Measurements from ENCODE around the gene C21orf91. TPM values are rescaled to one million over a fixed set of nuclear protein-coding genes. Genes with fewer than 3 reads are reported as not detected.

C21orf91 gene
- total RNA-seq, 1 donor from 2014 or later: 15.1 TPM

DNA sequence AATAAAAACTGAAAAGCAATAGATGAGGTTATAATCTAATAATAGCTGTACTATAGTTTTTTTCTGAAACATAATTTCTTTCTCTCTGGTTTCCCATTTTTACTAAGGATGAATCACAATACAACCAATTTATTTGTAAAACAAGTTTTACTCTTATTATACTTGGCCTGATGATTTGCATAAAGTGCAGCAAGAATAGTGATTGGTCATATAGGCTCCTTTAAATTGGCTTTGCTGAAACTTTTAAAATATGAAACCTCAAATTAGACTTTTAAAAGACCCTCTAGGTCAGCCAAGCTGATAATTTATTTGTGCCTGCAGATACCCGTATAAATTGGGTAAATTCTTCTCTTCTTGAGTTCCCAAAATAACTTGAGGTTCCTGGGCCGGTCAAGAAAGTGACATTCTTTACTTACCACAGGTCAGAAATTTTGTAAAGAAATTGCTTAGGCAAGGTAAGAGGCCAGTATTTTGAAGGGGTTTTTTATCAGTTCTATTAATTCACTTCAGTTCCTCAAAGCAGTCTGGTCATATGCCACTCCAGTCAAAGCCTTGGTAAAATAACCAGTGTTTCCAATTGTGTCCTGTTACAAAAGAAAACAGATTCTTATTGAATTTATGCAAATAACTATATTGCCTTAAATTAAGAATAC is 76.1 kb downstream of the C21orf91 start:
- Mint-ChIP-seq H3K9me3 (ENCODE audit: low read depth) (peaks cover 2% of the 10 kb centered on the region), H3K27me3 (ENCODE audit: low read depth) (no peaks in the 10 kb centered on the region), H3K27ac (ENCODE audit: unreplicated experiment) (no peak overlapping the region), H3K4me3 (ENCODE audit: unreplicated experiment) (no peak overlapping the region), H3K4me1 (ENCODE audit: low read depth) (peaks cover 9% of the 10 kb centered on the region), H3K36me3 (ENCODE audit: low read depth) (no peaks in the 10 kb centered on the region)
- TF ChIP-seq CTCF (IDR thresholded peaks at IDR 0.05): no peak
- DNase-seq (ENCODE audit: low spot score): no peak

DNA sequence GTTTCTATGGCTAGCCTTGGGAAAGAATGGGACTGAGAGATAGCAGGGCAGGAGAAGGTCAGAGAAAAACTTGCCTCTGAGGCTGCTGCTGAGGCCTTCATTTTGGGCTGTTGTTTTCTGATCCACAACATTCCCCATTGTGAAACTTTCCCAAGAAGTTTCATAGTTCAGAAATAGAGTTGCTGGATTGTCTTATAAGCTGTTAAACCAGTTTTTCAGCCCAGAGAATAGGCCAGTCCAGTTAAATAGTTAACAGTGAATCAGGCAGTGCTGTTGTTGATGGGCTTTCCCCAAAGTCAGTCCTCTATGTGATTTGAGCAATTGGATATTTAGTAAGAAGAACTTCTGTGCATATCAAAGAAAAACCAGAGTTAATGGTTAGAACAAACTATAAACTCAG is 77.0 kb downstream of the C21orf91 start:
- Mint-ChIP-seq H3K27ac (ENCODE audit: unreplicated experiment) (no peak overlapping the region), H3K4me1 (ENCODE audit: low read depth) (peaks cover 9% of the 10 kb centered on the region), H3K36me3 (ENCODE audit: low read depth) (no peaks in the 10 kb centered on the region), H3K4me3 (ENCODE audit: unreplicated experiment) (no peak overlapping the region), H3K9me3 (ENCODE audit: low read depth) (peaks cover 2% of the 10 kb centered on the region), H3K27me3 (ENCODE audit: low read depth) (no peaks in the 10 kb centered on the region)
- no peak for DNase-seq (ENCODE audit: low spot score)
- no peak for TF ChIP-seq CTCF (IDR thresholded peaks at IDR 0.05)

Other genes with a start within 250 kb of the C21orf91 start
- 21.2 to 23.4 TPM (median 22.0 TPM) in 3 replicates for gene BTG3, start 206.5 kb downstream of the C21orf91 start, total RNA-seq